DND-41 (cell line): Measurements from ENCODE around the gene RNASEH2C.

Experiments used
- EZH2 ChIP-seq: IDR thresholded peaks from 3 replicates; pipeline ENCODE4 v1.6.1; 2012; ENCODE audit warnings: borderline replicate concordance, low read depth, mild to moderate bottlenecking, moderate library complexity, low read length, inconsistent platforms; ENCODE audit not compliant: severe bottlenecking
- TF ChIP-seq, protein P1 (sequence below): IDR thresholded peaks from 2 replicates; pipeline ENCODE4 v1.5.1; 2012; ENCODE audit warnings: borderline replicate concordance, low read length, moderate library complexity, mild to moderate bottlenecking; ENCODE audit not compliant: poor library complexity, severe bottlenecking; ENCODE audit errors: extremely low read depth

DNA sequence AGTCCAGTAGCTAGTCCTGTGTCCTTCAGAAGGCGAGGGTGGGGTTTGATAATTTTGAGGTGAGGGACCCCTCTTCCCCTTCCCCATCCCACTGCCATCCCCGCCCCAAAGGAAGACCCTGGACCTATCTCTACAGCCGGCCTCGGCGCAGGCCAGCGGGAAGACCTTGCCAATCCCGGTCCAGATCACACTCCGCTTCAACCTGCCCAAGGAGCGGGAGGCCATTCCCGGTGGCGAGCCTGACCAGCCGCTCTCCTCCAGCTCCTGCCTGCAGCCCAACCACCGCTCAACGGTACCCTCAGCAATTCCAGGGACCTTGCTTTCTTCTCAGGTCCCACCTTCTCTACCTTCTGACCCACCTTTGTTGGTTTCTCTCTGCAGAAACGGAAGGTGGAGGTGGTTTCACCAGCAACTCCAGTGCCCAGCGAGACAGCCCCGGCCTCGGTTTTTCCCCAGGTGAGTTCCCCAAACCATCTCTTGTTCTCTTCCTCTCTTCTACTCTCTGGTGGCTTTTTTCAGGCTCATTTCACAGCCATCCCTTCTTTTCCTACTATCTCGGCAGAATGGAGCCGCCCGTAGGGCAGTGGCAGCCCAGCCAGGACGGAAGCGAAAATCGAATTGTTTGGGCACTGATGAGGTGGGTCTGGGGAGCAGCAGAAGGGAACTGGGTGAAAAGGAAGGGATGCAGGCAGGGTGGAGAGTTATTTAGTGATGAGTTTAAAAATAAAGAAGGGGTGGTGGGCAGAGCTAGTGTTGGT is 7.2 kb downstream of the RNASEH2C start:
- TF ChIP-seq EZH2 = no peak
- TF ChIP-seq, protein P1, sequence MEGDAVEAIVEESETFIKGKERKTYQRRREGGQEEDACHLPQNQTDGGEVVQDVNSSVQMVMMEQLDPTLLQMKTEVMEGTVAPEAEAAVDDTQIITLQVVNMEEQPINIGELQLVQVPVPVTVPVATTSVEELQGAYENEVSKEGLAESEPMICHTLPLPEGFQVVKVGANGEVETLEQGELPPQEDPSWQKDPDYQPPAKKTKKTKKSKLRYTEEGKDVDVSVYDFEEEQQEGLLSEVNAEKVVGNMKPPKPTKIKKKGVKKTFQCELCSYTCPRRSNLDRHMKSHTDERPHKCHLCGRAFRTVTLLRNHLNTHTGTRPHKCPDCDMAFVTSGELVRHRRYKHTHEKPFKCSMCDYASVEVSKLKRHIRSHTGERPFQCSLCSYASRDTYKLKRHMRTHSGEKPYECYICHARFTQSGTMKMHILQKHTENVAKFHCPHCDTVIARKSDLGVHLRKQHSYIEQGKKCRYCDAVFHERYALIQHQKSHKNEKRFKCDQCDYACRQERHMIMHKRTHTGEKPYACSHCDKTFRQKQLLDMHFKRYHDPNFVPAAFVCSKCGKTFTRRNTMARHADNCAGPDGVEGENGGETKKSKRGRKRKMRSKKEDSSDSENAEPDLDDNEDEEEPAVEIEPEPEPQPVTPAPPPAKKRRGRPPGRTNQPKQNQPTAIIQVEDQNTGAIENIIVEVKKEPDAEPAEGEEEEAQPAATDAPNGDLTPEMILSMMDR = no peak
